HepG2 (cell line): ENCODE measurements around the gene VSNL1. TPM values are rescaled to one million over a fixed set of nuclear protein-coding genes. Genes with fewer than 3 reads are reported as not detected.
A peak's percentile ranks its signal among the peaks of the same experiment; 100 is the strongest.

Source experiments
- CCAR2 ChIP-seq: fragments of 200-400 bp; formaldehyde crosslinking; optimal IDR thresholded peaks from 2 replicates; pipeline ENCODE3; 2018; ENCODE audit warnings: low read depth, mild to moderate bottlenecking, low read length, moderate library complexity
- DMAP1 ChIP-seq: IDR thresholded peaks from 2 replicates; pipeline ENCODE4 v1.6.1; 2016
- NBN ChIP-seq: fragments of 450-650 bp; conservative IDR thresholded peaks from 2 replicates; pipeline ENCODE4 v1.6.1; 2017
- NCOA2 ChIP-seq: sonication (generic); formaldehyde crosslinking; IDR thresholded peaks from 2 replicates; pipeline ENCODE4 v1.8.0; 2022; ENCODE audit warnings: inconsistent platforms
- NCOA5 ChIP-seq: sonication (generic); formaldehyde crosslinking; IDR thresholded peaks from 2 replicates; pipeline ENCODE4 v1.4.0; 2020; ENCODE audit warnings: missing genetic modification reagents
- SOX13 ChIP-seq, 3 experiments: fragments of 450-650 bp in 1 of 3; sonication (generic) in 1 of 3; formaldehyde crosslinking in 1 of 3; IDR thresholded peaks in 2 of 3; conservative IDR thresholded peaks in 1 of 3; 2 replicates each; pipeline versions ENCODE4 v1.5.0 to v1.6.1; 2016 to 2020; ENCODE audit warnings: antibody characterized with exemption in 1 of 3, mild to moderate bottlenecking in 1 of 3, missing compliant biosample characterization in 1 of 3, missing genetic modification reagents in 1 of 3, moderate library complexity in 1 of 3
- SRSF9 ChIP-seq: fragments of 200-400 bp; formaldehyde crosslinking; IDR thresholded peaks from 2 replicates; pipeline ENCODE4 v1.6.1; 2018; ENCODE audit warnings: borderline replicate concordance, mild to moderate bottlenecking, low read depth, low read length; ENCODE audit not compliant: insufficient read depth, poor library complexity, severe bottlenecking
- SSRP1 ChIP-seq: IDR thresholded peaks from 2 replicates; pipeline ENCODE4 v1.6.1; 2016; ENCODE audit warnings: control low read depth
- TEAD3 ChIP-seq: optimal IDR thresholded peaks from 2 replicates; pipeline ENCODE3; 2016; ENCODE audit warnings: borderline replicate concordance
- ZNF484 ChIP-seq: sonication (generic); formaldehyde crosslinking; IDR thresholded peaks from 2 replicates; pipeline ENCODE4 v1.5.1; 2020; ENCODE audit warnings: mild to moderate bottlenecking, low read depth, missing genetic modification reagents, borderline replicate concordance
- ZNF652 ChIP-seq: IDR thresholded peaks from 2 replicates; pipeline ENCODE4 v1.6.1; 2016; ENCODE audit warnings: low read depth, borderline replicate concordance
- ZNF775 ChIP-seq: sonication (generic); formaldehyde crosslinking; IDR thresholded peaks from 2 replicates; pipeline ENCODE4 v1.4.0; 2020; ENCODE audit warnings: missing genetic modification reagents, mild to moderate bottlenecking, moderate library complexity, borderline replicate concordance
- ZZZ3 ChIP-seq: sonication (generic); formaldehyde crosslinking; IDR thresholded peaks from 2 replicates; pipeline ENCODE4 v1.4.0; 2020; ENCODE audit warnings: missing genetic modification reagents, mild to moderate bottlenecking, borderline replicate concordance
- polyA plus RNA-seq, 8 experiments: library from polyadenylated mRNA; depleted of rRNA in 3 of 8; stranded (reverse) in 7 of 8; unstranded in 1 of 8; fragments of >200 nt; fragmentation: Illumina TruSeq in 4 of 8; extraction: Trizol in 4 of 8; gene quantifications; 2 replicates each; pipeline versions ENCODE4 v1.2.1 to v1.2.3, GENCODE V29; 2011 to 2016; ENCODE audit warnings: low read depth in 4 of 8, missing spikeins in 1 of 8, mixed read lengths in 1 of 8; ENCODE audit not compliant: insufficient read depth in 1 of 8
- total RNA-seq, 5 experiments: library from RNA; depleted of rRNA; stranded (reverse); fragments of >200 nt; fragmentation: Illumina TruSeq; extraction: Trizol; gene quantifications; 2 replicates each; pipeline ENCODE4 v1.2.3, GENCODE V29; 2016; ENCODE audit warnings: low read depth in 1 of 5
- TF ChIP-seq, protein P1 (sequence below): fragments of 450-650 bp; IDR thresholded peaks from 2 replicates; pipeline ENCODE4 v1.6.1; 2017
- TF ChIP-seq, protein P2 (sequence below): sonication (generic); formaldehyde crosslinking; IDR thresholded peaks from 2 replicates; pipeline ENCODE4 v1.5.0; 2020; ENCODE audit warnings: missing genetic modification reagents, mild to moderate bottlenecking, borderline replicate concordance
- TF ChIP-seq, protein P3 (sequence below): IDR thresholded peaks from 2 replicates; pipeline ENCODE4 v1.4.0; 2020; ENCODE audit warnings: mild to moderate bottlenecking, missing genetic modification reagents
- TF ChIP-seq, protein P4 (sequence below): sonication (generic); formaldehyde crosslinking; IDR thresholded peaks from 2 replicates; pipeline ENCODE4 v1.5.1; 2020; ENCODE audit warnings: missing genetic modification reagents, mild to moderate bottlenecking, borderline replicate concordance
- TF ChIP-seq, protein P5 (sequence below): sonication (generic); formaldehyde crosslinking; IDR thresholded peaks from 2 replicates; pipeline ENCODE4 v1.9.0; 2021; ENCODE audit warnings: missing genetic modification reagents, borderline replicate concordance

VSNL1 gene
- total and polyA plus RNA-seq, 2 of the 13 experiments (the other 11 are each of a cell fraction or from before 2014, with no cell fraction given) = 63.2 to 95.9 TPM

DNA sequence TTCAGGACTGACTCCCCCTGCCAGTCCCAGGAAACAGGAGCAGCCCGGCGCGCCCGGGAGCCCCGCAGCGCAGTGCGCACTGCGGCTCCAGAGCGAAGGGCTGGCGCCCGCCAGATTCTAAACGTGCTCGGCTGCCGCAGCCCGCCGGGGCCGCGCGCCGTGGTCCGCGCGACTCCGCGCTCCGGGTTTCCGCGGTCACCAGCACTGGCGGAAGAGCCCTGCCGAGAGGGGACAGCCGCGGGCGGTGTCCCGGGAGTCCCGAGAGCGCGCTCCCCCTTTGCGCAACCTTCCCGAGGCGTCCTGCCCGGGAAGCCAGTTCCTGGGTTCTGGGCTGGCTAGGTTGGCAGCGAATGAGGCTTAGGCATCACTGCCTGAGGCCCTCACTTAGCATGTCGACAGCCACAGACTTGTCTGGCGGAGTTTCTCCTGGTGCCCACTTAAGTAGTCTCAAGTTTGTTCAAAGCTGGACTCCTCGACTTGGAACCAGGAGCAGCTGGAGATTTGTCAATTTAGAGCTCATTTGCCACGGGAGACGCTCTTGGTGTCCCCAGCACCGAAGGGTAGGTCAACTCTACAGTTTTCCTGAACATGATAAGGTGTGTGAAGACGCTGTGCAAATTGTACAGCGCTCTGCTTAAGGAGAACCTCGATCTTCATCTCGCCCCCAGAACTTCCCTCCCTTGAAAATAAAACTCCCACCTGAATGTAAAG lies 1.5 kb upstream of the VSNL1 start (continued):
- TF ChIP-seq, protein P1, sequence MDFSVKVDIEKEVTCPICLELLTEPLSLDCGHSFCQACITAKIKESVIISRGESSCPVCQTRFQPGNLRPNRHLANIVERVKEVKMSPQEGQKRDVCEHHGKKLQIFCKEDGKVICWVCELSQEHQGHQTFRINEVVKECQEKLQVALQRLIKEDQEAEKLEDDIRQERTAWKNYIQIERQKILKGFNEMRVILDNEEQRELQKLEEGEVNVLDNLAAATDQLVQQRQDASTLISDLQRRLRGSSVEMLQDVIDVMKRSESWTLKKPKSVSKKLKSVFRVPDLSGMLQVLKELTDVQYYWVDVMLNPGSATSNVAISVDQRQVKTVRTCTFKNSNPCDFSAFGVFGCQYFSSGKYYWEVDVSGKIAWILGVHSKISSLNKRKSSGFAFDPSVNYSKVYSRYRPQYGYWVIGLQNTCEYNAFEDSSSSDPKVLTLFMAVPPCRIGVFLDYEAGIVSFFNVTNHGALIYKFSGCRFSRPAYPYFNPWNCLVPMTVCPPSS = no peak
- TF ChIP-seq ZNF652 (no peak), CCAR2 (peak; percentile 29), SOX13 (IDR thresholded peaks at IDR 0.05) (no peak; the same call in 1 of the 2 replicates), SOX13 (CRISPR knock-in tag; conservative IDR thresholded peaks at IDR 0.05 in 1 of 2, IDR thresholded peaks at IDR 0.05 in 1 of 2) (peak in 1 of 2 experiments; percentile 75; a peak in 2 of 4 replicates), ZNF775 (CRISPR knock-in tag) (no peak), ZNF484 (CRISPR knock-in tag) (no peak), DMAP1 (CRISPR knock-in tag) (peak; percentile 63), SRSF9 (no peak), NCOA5 (CRISPR knock-in tag) (no peak), NCOA2 (CRISPR knock-in tag) (peak; percentile 72; the same call in 1 of the 2 replicates), ZZZ3 (no peak), SSRP1 (peak; percentile 75; the same call in 1 of the 2 replicates), NBN (no peak), TEAD3 (CRISPR knock-in tag) (peak; percentile 46)
- TF ChIP-seq, protein P2, sequence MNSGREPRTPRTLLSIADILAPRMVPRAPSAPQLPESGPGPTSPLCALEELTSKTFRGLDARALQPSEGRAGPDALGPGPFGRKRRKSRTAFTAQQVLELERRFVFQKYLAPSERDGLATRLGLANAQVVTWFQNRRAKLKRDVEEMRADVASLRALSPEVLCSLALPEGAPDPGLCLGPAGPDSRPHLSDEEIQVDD (CRISPR knock-in tag) = 0 out of 2 replicates have a peak, but pooled peaks have one; percentile 69
- TF ChIP-seq, protein P3, sequence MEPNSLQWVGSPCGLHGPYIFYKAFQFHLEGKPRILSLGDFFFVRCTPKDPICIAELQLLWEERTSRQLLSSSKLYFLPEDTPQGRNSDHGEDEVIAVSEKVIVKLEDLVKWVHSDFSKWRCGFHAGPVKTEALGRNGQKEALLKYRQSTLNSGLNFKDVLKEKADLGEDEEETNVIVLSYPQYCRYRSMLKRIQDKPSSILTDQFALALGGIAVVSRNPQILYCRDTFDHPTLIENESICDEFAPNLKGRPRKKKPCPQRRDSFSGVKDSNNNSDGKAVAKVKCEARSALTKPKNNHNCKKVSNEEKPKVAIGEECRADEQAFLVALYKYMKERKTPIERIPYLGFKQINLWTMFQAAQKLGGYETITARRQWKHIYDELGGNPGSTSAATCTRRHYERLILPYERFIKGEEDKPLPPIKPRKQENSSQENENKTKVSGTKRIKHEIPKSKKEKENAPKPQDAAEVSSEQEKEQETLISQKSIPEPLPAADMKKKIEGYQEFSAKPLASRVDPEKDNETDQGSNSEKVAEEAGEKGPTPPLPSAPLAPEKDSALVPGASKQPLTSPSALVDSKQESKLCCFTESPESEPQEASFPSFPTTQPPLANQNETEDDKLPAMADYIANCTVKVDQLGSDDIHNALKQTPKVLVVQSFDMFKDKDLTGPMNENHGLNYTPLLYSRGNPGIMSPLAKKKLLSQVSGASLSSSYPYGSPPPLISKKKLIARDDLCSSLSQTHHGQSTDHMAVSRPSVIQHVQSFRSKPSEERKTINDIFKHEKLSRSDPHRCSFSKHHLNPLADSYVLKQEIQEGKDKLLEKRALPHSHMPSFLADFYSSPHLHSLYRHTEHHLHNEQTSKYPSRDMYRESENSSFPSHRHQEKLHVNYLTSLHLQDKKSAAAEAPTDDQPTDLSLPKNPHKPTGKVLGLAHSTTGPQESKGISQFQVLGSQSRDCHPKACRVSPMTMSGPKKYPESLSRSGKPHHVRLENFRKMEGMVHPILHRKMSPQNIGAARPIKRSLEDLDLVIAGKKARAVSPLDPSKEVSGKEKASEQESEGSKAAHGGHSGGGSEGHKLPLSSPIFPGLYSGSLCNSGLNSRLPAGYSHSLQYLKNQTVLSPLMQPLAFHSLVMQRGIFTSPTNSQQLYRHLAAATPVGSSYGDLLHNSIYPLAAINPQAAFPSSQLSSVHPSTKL (CRISPR knock-in tag) = peak; percentile 93
- TF ChIP-seq, protein P4, sequence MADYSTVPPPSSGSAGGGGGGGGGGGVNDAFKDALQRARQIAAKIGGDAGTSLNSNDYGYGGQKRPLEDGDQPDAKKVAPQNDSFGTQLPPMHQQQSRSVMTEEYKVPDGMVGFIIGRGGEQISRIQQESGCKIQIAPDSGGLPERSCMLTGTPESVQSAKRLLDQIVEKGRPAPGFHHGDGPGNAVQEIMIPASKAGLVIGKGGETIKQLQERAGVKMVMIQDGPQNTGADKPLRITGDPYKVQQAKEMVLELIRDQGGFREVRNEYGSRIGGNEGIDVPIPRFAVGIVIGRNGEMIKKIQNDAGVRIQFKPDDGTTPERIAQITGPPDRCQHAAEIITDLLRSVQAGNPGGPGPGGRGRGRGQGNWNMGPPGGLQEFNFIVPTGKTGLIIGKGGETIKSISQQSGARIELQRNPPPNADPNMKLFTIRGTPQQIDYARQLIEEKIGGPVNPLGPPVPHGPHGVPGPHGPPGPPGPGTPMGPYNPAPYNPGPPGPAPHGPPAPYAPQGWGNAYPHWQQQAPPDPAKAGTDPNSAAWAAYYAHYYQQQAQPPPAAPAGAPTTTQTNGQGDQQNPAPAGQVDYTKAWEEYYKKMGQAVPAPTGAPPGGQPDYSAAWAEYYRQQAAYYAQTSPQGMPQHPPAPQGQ (CRISPR knock-in tag) = 0 out of 2 replicates have a peak, but pooled peaks have one; percentile 86
- TF ChIP-seq, protein P5, sequence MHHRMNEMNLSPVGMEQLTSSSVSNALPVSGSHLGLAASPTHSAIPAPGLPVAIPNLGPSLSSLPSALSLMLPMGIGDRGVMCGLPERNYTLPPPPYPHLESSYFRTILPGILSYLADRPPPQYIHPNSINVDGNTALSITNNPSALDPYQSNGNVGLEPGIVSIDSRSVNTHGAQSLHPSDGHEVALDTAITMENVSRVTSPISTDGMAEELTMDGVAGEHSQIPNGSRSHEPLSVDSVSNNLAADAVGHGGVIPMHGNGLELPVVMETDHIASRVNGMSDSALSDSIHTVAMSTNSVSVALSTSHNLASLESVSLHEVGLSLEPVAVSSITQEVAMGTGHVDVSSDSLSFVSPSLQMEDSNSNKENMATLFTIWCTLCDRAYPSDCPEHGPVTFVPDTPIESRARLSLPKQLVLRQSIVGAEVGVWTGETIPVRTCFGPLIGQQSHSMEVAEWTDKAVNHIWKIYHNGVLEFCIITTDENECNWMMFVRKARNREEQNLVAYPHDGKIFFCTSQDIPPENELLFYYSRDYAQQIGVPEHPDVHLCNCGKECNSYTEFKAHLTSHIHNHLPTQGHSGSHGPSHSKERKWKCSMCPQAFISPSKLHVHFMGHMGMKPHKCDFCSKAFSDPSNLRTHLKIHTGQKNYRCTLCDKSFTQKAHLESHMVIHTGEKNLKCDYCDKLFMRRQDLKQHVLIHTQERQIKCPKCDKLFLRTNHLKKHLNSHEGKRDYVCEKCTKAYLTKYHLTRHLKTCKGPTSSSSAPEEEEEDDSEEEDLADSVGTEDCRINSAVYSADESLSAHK (CRISPR knock-in tag) = no peak; the same call in 1 of the 2 replicates
